Measurements from ENCODE around the gene HTT.

Gene HTT

GRCh38 chr4:3280466-3280865 is 206.0 kb downstream of the HTT start:
- DNase-seq: no peak

GRCh38 chr4:3283483-3283882 is 209.0 kb downstream of the HTT start:
- DNase-seq: no peak

- DNase-seq: no peak
These were observed 209.4 kb downstream of the HTT start for GRCh38 chr4:3283916-3284315.

- no peak for DNase-seq
These were observed 210.5 kb downstream of the HTT start for GRCh38 chr4:3284734-3285557.

- no peak for DNase-seq
These were observed 211.3 kb downstream of the HTT start for GRCh38 chr4:3285558-3286334.

- no peak for DNase-seq
These were observed 212.1 kb downstream of the HTT start for GRCh38 chr4:3286335-3287175.

GRCh38 chr4:3287271-3287971 is 212.9 kb downstream of the HTT start:
- no peak for DNase-seq

- no peak for DNase-seq
These were observed 213.6 kb downstream of the HTT start for GRCh38 chr4:3287972-3288570.

- DNase-seq: no peak
These were observed 214.2 kb downstream of the HTT start for GRCh38 chr4:3288571-3289094.

- DNase-seq: no peak
These were observed 216.0 kb downstream of the HTT start for GRCh38 chr4:3290476-3290875.

- DNase-seq: no peak
These were observed 216.4 kb downstream of the HTT start for GRCh38 chr4:3290889-3291321.

GRCh38 chr4:3291411-3291968 is 217.0 kb downstream of the HTT start:
- no peak for DNase-seq

GRCh38 chr4:3291969-3292570 is 217.6 kb downstream of the HTT start:
- no peak for DNase-seq

- DNase-seq: peak; percentile 82
These were observed 218.3 kb downstream of the HTT start, which contains the start of gene RGS12 for GRCh38 chr4:3292571-3293400. RGS12 (plus strand) TSS chr4:3293021; CDS start chr4:3316171, 23,150 bp downstream.

Data from activated effector memory CD4-positive, alpha-beta T cell treated with Interleukin-2 at 50 U/mL for 16 hours (primary cell).